OCI-LY3 (cell line): ENCODE results near the gene CDON.

Source experiments
- H2AFZ ChIP-seq: fragments of 200-600, 300-600 bp; shearing (Covaris generic); 2 replicates; pipeline ENCODE4 v1.6.0; 2014; ENCODE audit warnings: antibody characterized with exemption, low read depth, low read length
- H3K27ac ChIP-seq: fragments of 200-600, 300-600 bp; sonication (generic); 2 replicates; pipeline ENCODE4 v1.5.1; 2014; ENCODE audit warnings: mild to moderate bottlenecking, low read length, moderate library complexity, mixed read lengths
- H3K27me3 ChIP-seq: fragments of 200-600, 300-600 bp; sonication (generic); 2 replicates; pipeline ENCODE4 v1.6.1; 2014; ENCODE audit warnings: low read depth, low read length, mixed read lengths
- H3K36me3 ChIP-seq: fragments of 200-600, 300-600 bp; sonication (generic); replicated peaks from 2 replicates; pipeline ENCODE3; 2014; ENCODE audit warnings: low read depth, low read length, mixed read lengths
- H3K4me1 ChIP-seq: fragments of 300-600, 200-600 bp; sonication (generic); 2 replicates; pipeline ENCODE4 v1.6.1; 2014; ENCODE audit warnings: low read length, mixed read lengths
- H3K4me2 ChIP-seq: fragments of 200-600, 300-600 bp; sonication (generic); 2 replicates; pipeline ENCODE4 v1.6.1; 2014; ENCODE audit warnings: low read length, mixed read lengths
- H3K4me3 ChIP-seq: fragments of 300-600, 200-600 bp; sonication (generic); 2 replicates; pipeline ENCODE4 v1.5.1; 2014; ENCODE audit warnings: antibody characterized with exemption, mild to moderate bottlenecking, low read length, moderate library complexity
- H3K79me2 ChIP-seq: fragments of 300-600, 200-600 bp; shearing (Covaris generic); 2 replicates; pipeline ENCODE4 v1.6.1; 2014; ENCODE audit warnings: mild to moderate bottlenecking, low read length, mixed read lengths
- H3K9ac ChIP-seq: fragments of 300-600, 200-600 bp; shearing (Covaris generic); 2 replicates; pipeline ENCODE4 v1.6.0; 2014; ENCODE audit warnings: mild to moderate bottlenecking, low read length, moderate library complexity
- H3K9me3 ChIP-seq: fragments of 200-600, 300-600 bp; shearing (Covaris generic); 2 replicates; pipeline ENCODE4 v1.6.1; 2014; ENCODE audit warnings: low read length, mixed read lengths; ENCODE audit not compliant: insufficient read depth
- H4K20me1 ChIP-seq: fragments of 200-600, 300-600 bp; sonication (generic); 2 replicates; pipeline ENCODE4 v1.6.1; 2016; ENCODE audit warnings: low read length, mixed read lengths; ENCODE audit not compliant: insufficient read depth
- CTCF ChIP-seq: fragments of 200-600, 300-600 bp; sonication (generic); IDR thresholded peaks from 2 replicates; pipeline ENCODE4 v1.5.1; 2014; ENCODE audit warnings: antibody characterized with exemption, low read length, low read depth
- EZH2phosphoT487 ChIP-seq: fragments of 200-600 bp; shearing (Covaris generic); IDR thresholded peaks from 2 replicates; pipeline ENCODE4 v1.6.1; 2018; ENCODE audit warnings: antibody characterized with exemption, mixed run types, low read depth

Gene CDON

DNA sequence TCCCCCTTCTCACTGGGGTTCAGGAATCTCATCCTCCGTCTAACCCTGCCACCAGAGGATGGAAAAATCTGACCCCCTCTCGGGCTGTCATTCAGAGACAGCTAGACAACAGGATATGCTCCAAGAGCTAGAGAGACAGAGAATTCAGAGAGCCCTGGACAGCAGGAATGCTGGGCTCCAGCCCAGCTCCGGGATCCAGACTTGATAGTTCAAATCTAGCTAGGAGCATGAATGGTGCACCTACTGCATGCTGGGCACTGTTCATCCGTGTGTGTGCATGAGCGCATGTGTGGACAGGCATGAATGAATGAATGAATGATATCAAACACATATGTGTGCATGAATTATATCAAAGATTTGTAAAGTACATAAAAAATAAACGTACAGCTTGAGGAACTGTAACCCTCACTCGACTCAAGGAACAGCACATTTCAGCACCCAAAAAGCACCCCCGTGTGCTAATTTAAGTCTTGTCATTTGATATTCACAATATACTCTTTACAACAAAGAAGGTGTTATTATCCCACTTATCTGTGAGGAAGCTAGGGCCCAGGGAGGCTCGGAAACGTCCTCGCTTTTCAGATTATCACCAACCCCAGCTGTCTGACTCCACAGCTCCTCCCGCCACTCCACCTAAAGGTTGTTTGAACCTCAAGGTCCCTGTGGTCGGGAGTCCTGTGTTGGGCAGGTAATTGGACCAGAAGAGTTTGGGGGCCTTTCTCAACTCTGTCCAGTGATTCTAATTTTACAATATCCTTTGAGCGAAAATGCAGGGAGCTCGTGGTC lies 117.5 kb downstream of the CDON start:
- H3K4me1 ChIP-seq, result no peaks in the 10 kb centered on the region
- H4K20me1 ChIP-seq, result no peaks in the 10 kb centered on the region
- no peaks in the 10 kb centered on the region for H3K9me3 ChIP-seq
- no peak overlapping the region for H2AFZ ChIP-seq
- H3K4me2 ChIP-seq, result no peak overlapping the region
- H3K36me3 ChIP-seq, result no peaks in the 10 kb centered on the region
- no peaks in the 10 kb centered on the region for H3K79me2 ChIP-seq
- H3K9ac ChIP-seq, result no peak overlapping the region
- no peaks in the 10 kb centered on the region for H3K27me3 ChIP-seq
- TF ChIP-seq CTCF (no peak), EZH2phosphoT487 (no peak)
- H3K4me3 ChIP-seq, result no peak overlapping the region
- no peak overlapping the region for H3K27ac ChIP-seq

GRCh38 chr11:125944350-125945010 lies 118.2 kb downstream of the CDON start:
- no peak overlapping the region for H3K4me2 ChIP-seq
- no peak overlapping the region for H3K9ac ChIP-seq
- H2AFZ ChIP-seq, result no peak overlapping the region
- no peaks in the 10 kb centered on the region for H3K27me3 ChIP-seq
- H3K36me3 ChIP-seq, result no peaks in the 10 kb centered on the region
- H3K4me1 ChIP-seq, result no peaks in the 10 kb centered on the region
- H3K27ac ChIP-seq, result no peak overlapping the region
- no peak overlapping the region for H3K4me3 ChIP-seq
- no peak for TF ChIP-seq EZH2phosphoT487
- TF ChIP-seq CTCF, result no peak
- H4K20me1 ChIP-seq, result no peaks in the 10 kb centered on the region
- H3K79me2 ChIP-seq, result no peaks in the 10 kb centered on the region
- no peaks in the 10 kb centered on the region for H3K9me3 ChIP-seq

GRCh38 chr11:125943661-125944349 lies 118.9 kb downstream of the CDON start:
- no peak overlapping the region for H3K27ac ChIP-seq
- H3K4me3 ChIP-seq, result no peak overlapping the region
- H2AFZ ChIP-seq, result no peak overlapping the region
- TF ChIP-seq EZH2phosphoT487 (no peak), CTCF (no peak)
- no peaks in the 10 kb centered on the region for H3K4me1 ChIP-seq
- no peaks in the 10 kb centered on the region for H4K20me1 ChIP-seq
- no peaks in the 10 kb centered on the region for H3K27me3 ChIP-seq
- no peaks in the 10 kb centered on the region for H3K36me3 ChIP-seq
- no peaks in the 10 kb centered on the region for H3K9me3 ChIP-seq
- no peaks in the 10 kb centered on the region for H3K79me2 ChIP-seq
- no peak overlapping the region for H3K4me2 ChIP-seq
- no peak overlapping the region for H3K9ac ChIP-seq
